Measurements from ENCODE around the gene SLC1A5.

The SLC1A5 gene

DNA sequence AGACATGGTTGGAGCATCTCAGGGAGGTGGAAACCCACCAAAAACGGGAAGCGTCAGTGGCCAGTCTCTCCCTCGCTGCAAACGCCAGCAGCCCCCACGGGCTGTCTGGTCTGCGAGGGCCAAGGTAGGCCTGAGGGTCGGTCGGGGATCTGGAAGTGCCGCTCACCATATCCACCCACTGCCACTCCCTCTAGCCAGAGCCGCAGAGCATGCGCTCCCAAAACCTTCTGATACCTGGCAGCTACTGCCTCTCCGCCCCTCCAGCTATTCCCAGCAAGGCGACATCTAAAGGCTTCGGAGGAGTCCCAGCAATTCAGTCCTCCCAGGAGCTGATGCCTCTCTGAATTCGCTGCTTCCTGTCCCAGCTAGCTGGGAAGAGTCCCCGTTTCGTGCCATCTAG lies 46.9 kb downstream of the SLC1A5 start:
- no peak for DNase-seq

DNA sequence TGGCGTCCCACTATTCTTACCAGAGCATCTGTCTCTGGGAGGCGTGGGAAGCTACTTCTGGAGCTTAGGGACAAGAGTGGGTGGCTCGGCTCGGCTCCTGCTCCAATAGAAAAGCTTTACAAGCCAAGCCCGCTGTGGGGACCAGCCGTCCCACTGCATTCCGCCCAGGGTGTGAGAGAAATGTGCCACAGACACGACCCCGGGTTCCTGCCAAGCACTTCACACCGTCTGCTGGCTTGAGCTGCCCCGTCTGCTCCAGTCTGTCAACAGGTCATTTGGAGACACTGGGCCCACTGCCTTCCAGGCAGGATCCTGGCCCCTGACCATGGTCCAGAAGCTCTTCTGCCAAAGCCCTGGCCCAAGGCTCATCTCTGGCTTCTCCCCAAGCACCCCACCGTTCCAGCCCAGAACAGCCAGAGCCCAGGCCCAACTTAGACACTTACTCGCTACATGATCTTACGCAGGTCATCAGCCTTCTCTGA lies 49.1 kb downstream of the SLC1A5 start:
- DNase-seq, result no peak

DNA sequence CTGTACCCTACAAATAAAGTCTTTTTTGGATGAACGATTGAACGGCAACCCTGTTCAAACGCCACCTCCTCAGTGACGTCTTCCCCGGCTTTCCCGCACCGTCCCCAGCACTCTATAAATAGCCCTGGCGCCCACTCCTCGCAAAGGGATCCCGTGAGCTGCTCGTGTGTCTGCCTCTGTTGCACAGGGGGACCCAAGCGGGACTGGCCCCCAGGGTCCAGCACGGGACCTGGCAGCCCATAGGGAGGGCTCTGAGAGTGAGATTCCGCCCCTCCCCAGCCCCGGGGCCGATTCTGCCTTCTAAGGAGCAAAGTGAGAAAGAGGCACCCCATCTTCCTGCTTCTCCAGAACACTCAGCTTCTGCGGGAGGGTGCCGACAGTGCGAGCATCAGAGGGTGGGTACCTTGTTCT lies 50.6 kb downstream of the SLC1A5 start:
- DNase-seq, result no peak

DNA sequence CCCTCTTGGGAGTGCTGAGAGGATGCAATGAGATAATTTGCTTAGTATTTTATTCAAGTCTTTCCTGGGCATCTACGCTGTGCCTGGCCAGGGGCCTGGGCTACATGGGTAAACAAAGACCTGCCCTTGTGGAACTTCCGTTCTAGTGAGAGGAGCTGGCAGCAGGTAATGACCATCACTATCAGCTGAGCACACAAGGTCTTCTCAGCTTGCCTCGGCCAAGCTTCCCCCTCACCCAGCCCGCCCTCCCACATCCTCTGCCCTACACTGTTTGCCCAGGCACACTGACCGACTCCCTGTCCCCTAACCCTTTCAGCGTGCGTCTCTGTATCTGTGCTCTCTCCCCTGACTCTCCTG lies 51.1 kb downstream of the SLC1A5 start:
- DNase-seq, result no peak

DNA sequence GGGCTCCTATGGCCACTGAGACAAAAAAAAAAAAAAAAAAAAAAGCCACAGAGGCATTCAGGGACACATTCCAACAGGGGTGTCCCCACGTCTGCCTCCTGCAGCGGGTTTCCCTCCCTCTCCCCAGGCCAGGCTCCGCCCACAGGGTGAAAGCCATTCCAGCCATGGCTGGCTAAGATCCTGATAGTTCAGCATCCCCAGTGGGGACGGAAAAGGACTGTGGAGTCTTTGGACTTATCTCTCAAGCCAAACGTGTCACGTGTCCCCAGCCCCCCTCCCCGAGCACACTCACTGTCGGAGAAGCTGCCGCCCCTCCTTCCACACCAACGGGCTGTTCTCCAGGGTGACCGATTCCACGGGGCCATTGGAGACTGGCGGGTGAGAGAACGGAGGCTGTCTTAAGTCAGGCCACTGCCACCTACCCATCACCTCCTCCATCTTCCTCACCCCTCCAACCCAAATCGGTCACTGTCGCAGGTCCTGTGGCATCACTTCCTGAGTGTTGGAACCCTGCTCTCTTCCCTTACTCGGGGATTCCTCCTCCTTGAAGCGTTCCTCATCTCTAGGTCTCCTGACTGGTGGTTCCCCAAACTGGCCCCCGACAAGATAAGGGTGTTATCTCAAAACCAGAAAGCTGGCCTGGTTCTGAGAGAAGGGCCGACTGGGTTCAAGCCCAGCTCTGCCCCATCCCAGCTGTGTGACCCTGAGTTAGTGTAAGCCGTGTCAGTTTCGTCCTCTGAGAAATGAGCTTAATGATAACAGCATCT lies 51.7 kb downstream of the SLC1A5 start:
- no peak for DNase-seq

DNA sequence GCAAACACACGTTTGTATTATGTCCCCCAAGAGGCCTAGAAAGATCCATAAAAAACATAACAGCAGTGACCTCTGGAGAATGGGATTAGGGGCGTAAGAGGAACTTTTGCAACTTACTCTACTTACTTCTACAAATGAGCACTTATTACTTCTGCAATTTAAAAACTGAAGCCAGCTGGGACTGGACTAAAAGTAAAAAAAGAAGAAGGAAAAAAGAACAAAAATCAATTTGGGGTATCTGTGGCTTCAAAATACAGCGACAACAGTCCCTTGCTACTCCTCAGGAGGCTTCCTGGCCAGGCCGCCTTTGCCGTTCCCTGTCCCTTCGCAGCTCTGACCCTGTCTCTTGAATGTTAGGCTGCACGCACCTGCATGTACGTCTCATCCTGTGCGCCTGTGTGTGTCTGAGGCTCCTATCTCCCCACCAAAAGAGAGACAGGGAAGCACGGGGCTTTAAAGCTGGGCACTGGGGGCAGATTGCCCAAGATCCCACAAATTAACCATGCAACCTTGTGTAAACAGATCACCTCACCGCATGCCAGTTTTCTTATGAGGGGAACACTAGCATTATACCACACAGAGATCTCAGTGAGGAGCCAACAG lies 54.6 kb downstream of the SLC1A5 start:
- no peak for DNase-seq

DNA sequence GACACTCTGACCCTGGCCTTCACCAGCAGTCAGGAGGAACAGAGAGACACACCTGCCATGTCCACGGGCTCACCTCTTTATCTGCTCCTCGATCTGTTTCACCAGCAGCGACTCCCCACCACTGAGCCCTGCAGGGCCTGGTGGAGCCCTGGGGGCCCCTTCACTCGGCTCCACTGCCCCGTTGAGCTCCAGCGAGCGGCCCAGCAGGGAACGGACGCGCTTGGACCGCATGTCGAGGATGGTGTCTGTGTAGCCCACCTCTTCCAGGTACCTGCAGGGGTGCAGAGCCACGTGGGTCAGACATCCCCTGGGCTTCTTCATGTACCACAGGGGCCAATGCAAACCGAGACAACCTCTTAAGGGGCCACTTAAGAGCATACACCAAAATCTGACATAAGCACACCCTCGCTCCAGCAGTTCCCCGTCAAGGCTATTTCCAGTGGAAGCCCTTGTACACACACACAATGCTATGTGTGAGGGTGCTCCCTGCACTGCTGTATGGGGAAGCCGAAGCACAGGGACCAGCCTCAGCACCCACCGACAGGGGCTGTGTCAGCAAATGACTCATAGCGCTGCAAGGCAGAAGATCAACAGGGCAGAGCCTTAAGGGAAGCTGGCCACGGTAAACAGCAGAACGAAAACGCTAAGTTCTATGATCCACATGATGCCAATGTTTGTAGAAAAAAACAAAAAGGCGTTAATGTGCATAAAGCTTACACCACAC lies 55.3 kb downstream of the SLC1A5 start:
- DNase-seq, result no peak

DNA sequence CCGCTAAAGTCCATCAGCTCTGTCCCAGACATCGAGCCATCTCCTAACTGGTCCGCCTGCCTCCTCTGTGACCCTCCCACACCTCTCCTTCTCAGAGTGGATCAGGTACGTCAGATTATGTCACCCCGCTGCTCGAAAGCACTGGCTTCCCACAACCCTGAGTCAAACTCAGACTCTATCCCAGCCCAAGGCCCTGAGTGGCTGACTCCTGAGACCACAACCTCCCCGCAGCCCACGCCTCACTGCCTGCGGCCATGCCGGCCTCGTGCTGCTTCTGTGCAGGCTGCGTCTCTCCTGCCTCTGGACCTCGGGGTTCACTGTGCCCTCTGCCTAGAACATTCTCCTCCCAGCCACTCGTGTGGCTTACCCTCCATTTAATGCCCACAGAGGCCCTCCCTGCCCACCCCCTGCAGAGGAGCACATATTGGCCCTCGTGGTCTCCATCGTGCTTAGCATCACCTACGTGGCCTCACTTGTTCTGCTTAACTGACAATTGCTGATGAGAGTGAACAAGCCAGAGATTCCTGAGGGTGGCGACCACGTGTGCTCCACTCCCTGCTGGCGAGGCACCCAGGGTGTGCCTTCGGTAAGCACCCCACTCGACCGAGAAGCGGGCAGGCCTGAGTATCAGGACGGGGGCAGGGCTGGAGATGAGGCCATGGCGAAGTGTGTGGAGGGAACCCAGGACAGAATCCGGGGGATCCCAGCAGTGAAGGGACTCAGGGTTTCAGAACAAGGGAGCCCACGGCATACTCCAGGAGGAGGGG lies 56.0 kb downstream of the SLC1A5 start:
- DNase-seq, result no peak

DNA sequence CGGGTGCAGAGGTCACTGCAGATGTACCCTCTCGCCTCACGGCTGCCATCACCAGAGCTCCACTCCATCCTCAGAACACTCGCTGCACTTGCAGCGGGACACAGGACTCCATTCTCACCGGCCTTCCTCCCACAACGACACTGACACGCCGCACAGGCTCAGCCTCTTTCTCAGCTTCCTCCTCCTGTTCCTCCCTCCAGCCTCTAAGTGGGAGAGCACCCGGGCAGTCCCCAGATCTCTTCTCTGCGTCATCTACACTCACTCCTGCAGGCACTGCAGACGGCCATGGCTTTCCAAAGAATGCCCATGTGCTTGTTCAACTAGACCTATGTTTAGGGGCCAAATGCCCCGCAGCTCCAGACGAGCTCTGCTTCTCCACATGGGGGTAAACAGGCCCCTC lies 56.8 kb downstream of the SLC1A5 start:
- no peak for DNase-seq

DNA sequence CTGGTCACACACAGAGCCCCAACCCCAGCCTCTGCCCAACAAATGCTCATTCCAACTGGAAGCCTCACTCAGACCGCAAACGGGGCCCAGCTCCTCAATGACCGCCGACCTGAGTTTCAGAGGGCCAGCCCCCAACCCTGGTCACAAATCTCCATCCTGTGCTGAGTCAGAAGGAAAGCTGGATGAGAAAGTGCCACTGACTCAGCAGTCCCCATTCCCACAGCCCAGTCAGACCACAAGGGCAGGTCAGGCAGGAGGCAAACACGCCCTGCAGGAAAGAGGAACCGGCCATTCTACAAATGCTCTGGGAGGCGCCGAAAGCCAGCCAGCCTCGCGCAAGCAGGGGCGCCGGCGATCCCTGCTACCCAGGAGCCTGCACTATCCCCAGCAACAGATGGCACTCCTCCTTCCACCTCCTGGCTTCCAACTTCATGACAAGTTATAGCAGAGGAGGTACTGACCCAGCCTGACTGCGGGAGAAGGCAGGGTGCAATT lies 57.3 kb downstream of the SLC1A5 start:
- DNase-seq, result no peak

DNA sequence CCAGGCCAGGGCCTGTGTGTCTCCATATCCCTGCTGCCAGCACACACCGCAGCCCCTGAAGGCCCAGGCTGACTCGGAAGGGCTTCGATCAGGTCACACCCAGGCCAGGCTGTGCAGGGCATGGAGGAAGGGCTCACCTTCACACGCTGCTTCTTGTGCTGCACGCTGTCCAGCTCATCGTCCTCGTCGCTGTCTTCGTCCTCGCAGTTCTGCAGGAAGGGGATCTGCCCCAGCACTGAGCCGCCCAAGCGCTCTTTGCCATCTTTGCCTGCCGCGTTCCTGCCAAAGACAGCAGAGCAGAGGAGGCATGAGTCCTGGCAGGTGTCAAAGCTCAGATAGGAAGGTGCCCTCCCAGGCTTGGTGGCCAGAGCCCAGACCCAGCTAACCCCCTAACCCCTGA lies 57.8 kb downstream of the SLC1A5 start:
- no peak for DNase-seq

DNA sequence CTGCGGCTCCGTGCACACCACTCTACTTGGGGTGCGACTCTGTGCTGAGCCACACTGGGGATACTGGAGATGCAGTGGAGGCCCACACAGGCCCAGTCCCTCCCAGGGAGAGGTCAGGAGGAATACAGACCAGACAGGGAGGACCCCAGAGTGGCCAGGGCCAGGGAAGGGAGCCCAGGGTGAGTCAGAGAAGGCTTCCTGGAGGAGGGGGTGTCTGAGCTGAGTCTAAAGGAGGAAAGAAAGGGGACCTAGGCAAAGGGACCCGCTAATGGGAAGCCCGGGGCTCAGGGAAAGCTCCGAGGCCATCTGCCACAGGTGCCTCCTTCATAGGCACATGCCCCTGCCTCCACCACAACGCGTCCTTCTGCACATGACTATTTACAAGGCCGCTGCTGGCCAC lies 58.2 kb downstream of the SLC1A5 start:
- DNase-seq, result no peak

DNA sequence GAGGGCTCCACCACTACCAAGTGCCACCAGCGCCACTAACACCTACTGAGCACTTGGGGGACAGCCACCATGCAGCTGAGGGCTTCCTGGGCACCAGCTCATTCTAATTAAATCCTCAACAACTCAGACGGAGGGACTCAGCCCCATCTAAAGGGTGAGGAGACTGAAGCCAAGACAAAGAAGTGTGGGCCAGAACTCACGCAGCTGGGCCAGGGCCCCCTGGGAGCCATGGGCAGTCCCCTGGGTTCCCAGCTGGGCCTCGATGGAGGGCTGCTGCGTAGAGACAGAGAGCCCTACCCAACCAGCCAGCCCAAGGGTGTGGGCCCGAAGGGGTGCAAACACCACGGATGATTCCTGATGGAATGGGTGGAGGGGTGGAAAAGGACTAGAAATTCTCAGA lies 58.7 kb downstream of the SLC1A5 start:
- DNase-seq, result no peak

DNA sequence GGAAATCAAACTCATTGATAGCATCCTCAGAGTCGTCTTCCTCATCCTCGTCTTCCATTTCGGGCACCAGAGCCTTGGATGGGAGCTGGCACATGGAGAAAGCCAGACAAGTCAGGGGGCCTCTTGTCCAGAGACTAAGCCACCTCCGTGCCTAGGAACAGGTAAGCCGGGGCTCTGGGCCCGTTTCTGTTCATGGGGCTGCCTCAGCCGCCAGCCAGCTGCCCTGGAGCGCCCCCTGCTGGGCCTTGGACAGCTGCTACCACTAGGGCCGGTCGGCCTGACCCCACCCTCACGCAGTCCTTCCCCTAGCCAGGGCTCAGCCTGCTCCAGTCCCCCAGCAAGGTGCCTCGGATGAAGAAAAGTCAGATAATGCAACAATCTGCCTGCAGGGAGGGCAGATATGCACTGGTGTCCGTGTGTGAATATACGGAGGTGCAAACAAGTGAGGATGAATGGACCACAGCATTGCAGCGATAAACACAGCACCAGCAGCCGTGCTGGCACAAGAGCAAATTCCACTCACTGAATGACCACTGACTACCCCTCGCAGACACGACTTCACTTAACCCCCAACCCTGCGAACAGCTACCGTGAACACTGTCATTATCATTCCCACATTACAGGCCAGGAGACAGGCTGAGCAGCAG lies 59.6 kb downstream of the SLC1A5 start:
- DNase-seq, result peak in 1 of 2 experiments; percentile 21

DNA sequence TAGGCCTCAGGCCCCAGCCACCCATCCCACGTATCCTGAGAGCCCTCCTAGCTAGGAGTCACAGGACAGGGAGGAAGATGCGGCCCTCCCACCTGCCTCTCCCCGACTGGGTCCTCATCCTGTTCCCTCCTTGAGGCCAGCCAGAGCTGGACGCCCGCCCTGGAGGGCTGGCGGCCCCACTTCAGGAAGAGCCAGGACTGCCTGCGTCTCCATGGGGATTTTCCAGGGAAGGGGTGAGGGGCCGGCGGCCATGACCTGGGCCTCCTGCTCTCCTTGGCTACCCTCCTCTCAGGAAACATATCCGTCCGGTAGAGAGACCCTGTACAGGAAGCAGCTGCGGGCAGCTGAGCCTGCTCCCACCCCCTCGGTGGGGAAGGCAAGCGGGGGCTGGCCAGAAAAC lies 60.2 kb downstream of the SLC1A5 start:
- DNase-seq, result no peak

DNA sequence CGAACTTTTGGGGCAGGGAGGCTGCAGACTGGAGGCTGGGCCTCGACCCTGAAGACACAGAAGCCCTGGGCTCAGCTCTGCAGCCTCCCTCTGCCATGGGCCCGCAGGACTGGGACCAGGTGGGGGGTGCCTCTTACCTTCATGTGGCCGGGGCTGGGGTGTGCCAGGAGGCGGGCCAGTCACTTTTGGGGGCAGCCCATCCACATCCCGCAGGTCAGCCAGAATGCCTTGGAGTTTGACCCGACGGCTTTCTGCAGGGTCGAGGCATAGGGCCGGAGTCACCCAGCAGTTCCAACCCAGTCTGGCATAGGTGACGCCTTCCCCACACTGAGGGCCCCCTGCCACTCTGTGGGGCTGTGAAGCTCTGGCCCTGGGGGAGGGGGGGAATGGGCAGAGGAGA lies 60.6 kb downstream of the SLC1A5 start:
- no peak for DNase-seq

DNA sequence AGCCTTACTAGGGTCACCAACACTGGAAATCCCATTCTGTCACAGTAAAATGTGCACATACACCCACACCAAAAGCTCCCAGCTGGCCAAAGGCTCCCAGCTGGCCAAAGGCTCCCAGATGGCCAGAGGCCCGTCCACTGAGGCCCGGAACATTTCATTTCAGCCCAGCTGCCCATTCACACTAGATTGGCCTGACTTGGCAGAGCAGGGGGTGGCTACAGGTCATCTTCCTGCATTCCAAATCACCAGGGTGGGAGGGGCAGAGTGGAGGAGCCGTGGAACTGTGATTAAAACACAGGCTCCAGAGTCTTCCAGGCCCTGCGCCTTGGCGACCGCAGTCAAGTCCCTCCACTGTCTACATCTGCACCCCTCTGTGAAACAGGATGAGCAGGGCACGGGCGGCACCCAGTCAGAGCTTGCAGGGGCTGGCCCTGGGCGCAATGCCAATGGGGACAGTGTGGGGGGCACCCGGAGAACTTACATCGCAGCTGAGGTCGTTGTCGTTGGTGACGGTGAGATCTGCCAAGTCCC lies 61.4 kb downstream of the SLC1A5 start:
- DNase-seq, result no peak

DNA sequence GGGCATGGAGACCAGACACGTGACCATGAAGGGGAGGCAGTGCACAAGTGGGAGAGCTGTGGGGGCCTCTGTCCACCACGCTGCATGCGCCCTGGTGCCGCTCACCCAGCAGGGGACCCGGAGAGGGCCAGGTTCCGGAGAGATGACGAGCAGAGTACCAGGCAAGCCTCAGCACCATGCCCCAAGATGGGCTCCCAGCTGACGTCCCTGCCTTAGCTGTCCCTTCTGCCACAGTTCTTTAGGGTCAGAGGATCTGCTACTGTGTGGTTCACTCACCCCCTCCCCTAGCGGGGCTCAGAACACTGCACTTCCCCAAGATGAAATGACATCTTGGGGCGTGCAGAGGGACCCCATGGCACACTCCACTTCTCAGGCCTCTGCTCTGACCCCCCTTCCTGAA lies 61.8 kb downstream of the SLC1A5 start:
- no peak for DNase-seq

DNA sequence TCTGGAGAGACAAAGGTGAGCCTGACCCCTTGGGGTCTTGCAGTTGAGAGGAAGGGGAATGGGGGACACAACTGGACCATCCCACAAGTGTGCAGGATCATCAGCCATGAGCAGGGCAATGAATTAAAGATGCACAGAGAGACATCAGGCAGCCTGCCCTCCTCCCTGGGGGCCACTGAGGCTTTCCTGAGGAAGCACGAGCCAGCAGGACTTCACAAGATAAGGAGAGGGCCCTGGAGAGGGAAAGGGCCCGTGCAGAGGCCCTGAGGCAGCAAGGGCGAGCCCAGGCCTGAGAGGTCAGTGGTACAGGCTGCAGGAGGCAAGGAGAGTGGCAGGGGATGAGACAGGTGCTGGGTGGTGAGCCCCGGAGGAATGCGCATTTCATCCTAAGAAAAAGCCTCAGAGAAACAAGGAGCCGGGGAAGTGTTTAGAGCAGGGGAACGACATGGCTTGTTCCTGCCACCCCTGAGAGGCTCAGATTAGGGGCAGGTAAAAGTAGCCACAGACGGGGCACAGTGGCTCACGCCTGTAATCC lies 62.5 kb downstream of the SLC1A5 start:
- no peak for DNase-seq

DNA sequence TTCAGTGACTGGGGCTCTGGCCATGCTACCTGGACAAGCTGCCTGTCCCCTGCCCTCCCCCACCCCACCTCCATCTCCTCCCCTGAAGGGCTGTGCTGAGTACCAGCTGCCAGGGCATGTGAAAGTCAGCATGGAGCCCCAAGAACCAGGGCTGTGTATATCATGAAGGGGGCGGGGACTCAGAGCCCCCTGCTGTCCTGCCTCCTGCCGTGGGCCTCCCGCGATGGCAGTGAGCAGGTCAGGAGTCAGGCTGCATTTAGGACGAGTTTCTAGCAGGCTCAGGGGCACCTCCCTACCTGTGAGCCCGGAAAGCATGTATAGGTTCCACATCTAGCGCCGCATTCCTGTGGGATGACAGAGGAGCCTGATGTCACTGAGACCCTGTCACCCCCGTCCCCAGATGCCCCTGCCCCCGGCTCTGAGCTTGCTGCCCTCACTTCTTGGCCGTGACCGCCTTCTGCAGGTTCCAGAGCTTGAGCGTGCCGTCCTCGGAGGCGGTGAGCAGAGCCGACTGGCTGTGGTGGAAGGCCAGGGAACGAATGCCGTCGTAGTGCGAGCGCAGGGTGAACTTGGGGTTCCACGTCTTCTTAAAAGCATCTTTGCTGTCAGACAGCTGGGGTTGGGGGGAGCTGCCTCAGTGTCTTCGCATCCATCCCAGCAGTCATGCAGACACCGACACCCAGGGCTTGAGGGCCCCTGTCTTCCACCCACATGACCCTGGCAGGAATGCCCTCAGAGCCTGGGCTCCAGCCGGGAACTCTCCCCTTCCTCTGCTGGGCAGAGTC lies 63.2 kb downstream of the SLC1A5 start:
- no peak for DNase-seq
